Fibroblast of the aortic adventitia (primary cell): ENCODE measurements around the gene MTRF1. TPM values are rescaled to one million over a fixed set of nuclear protein-coding genes. Genes with fewer than 3 reads are reported as not detected.

Source experiments
- DNase-seq: peaks from one replicate; pipeline ENCODE4 v3.0.0-alpha.2; 2010; ENCODE audit warnings: low read depth
- H3K4me3 ChIP-seq: 2 replicates; pipeline ENCODE4 v1.5.1; 2011; ENCODE audit warnings: low read depth, mild to moderate bottlenecking, control low read depth, low read length, moderate library complexity
- total RNA-seq: library from RNA; depleted of rRNA; stranded (reverse); fragments of >200 nt; gene quantifications from 2 replicates; pipeline ENCODE4 v1.2.3, GENCODE V29; 2012; ENCODE audit warnings: low replicate concordance
- TF ChIP-seq, protein P1 (sequence below): IDR thresholded peaks from 2 replicates; pipeline ENCODE4 v1.5.1; 2011; ENCODE audit warnings: mild to moderate bottlenecking, low read length, control low read depth, inconsistent platforms; ENCODE audit not compliant: insufficient read depth

The MTRF1 gene
- total RNA-seq, 1 donor: 11.8 TPM

DNA sequence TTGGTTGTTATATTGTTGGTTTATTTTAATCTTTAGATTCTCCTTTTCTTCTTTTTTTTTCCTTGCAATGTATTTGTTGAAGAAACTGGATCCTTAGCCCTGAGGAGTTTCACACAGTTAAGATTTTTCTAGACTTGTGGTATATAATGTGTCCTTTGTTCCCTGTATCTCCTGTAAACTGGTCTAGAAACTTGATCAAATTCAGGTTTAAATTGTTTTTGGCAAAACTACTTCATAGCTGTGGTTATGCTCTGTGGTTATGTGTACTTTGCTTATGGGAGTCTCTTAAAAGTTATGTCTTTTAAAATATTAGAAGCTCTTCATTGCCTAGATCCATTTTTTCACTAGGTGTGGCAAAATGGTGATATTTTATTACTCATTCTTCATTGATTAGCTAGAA is 3.7 kb upstream of the MTRF1 start:
- TF ChIP-seq, protein P1, sequence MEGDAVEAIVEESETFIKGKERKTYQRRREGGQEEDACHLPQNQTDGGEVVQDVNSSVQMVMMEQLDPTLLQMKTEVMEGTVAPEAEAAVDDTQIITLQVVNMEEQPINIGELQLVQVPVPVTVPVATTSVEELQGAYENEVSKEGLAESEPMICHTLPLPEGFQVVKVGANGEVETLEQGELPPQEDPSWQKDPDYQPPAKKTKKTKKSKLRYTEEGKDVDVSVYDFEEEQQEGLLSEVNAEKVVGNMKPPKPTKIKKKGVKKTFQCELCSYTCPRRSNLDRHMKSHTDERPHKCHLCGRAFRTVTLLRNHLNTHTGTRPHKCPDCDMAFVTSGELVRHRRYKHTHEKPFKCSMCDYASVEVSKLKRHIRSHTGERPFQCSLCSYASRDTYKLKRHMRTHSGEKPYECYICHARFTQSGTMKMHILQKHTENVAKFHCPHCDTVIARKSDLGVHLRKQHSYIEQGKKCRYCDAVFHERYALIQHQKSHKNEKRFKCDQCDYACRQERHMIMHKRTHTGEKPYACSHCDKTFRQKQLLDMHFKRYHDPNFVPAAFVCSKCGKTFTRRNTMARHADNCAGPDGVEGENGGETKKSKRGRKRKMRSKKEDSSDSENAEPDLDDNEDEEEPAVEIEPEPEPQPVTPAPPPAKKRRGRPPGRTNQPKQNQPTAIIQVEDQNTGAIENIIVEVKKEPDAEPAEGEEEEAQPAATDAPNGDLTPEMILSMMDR: no peak
- no peak overlapping the region for H3K4me3 ChIP-seq
- DNase-seq: no peak

DNA sequence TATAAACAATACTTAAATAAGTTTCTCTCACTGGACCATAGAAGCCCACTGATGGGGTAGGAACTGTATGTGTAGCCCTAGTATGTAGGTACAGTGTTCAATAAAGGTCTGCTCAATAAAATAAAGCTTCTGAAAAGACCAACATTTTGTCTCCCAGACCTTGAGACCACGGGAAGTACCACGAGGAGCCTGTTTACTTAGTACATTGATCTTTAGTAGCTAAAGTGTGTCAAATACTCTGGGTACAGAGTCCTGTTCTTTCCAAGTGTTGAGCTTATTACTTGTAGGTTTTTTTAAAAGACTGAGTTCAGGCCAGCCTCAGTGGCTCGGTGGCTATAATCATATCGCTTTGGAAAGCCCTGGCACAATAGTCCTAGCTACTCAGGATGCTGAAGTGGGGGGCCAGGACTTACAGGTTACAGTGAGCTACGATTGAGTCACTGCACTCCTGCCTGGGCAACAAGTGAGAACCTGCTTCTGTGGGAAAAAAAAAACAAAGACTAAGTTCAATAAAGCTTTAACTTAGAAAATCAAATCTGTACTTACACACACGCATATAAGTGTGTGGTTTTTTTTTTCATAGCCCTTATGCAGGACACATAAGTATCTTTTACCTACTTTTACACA is 3.4 kb downstream of the MTRF1 start:
- no peak overlapping the region for H3K4me3 ChIP-seq
- TF ChIP-seq, protein P1: no peak
- DNase-seq: no peak

DNA sequence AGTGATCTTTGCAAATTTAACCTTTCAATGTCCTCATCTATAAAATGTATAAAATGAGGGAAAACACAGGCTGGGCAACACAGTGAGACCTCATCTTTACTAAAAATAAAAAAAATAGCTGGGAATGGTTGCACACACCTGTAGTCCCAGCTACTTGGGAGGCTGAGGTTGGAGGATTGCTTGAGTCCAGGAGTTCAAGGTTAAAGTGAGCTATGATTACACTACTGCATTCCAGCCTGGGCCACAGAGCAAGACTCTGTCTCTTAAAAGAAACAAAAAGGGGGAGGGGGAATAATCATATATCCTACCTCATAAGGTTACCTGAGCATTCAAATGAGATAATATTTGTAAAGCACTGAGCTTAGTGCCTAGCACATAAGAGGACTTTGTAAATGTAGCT is 5.8 kb downstream of the MTRF1 start:
- TF ChIP-seq, protein P1: no peak
- no peak overlapping the region for H3K4me3 ChIP-seq
- DNase-seq: no peak

DNA sequence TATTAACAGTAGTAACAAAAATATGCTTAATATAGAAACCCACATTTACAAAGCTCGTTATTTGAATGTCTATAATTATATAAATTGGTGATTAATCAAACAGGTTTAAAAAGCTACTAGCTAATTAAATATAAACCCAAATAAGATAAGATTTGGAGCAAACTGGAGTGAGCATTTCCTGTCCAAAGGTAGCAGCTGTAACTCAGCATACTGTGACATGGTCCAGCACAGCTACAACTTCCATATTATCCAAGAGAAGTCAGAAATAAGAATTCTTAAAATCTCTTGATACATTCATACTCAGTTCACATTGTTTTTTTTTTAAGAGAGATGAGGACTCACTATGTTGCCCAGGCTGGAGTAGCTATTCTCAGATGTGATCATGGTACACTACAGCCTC is 8.5 kb downstream of the MTRF1 start:
- DNase-seq: no peak
- H3K4me3 ChIP-seq: no peak overlapping the region
- TF ChIP-seq, protein P1: no peak

DNA sequence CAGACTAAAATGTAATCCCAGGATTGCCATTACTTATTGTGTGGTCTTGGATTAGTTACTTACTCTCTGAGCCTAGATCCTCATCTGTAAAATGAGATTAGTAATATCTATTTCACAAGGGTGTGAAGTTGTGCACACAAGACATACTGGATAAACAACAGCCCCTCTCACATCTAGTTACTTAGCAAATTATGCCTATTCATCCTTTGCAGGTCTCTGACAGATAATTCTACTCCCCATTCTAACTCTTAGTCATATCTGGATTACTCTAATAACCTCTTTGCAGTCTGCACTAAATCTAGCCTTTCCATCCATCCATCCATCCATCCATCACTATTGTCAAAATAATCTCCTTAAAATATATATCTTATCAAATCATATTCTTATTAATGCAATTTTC is 12.4 kb downstream of the MTRF1 start:
- H3K4me3 ChIP-seq: no peak overlapping the region
- DNase-seq: no peak
- TF ChIP-seq, protein P1: no peak

DNA sequence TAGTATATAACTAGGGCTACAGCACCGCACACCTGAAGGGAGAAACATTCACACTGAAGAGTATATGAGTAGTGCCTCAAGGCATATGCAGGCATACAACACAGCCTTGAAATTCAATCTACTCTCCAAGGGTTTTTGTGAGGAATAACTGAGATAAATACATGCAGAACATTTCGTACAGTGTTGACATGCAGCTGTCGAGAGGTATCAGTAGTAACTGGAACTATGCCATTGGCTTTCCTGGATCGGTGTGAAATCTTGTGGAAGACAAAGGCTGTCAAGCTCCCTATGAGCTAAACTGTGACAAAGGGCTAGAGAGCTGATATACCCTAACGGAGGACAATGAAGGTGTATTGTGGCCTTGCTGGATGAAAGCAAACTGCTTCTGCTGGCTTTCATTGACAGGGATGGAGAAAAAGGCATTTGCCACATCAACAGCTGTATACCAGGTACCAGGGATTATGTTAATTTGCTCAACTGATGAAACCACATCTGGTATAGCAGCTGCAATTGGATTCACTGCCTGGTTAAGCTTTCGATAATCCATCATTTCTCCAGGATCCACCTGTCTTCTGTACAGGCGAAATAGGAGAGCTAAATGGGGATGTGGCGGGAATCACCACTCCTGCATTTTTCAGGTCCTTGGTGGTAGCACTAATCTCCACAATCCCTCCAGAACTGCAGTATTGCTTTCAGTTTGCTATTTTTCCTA is 16.3 kb downstream of the MTRF1 start:
- H3K4me3 ChIP-seq: no peak overlapping the region
- DNase-seq: no peak
- TF ChIP-seq, protein P1: no peak

DNA sequence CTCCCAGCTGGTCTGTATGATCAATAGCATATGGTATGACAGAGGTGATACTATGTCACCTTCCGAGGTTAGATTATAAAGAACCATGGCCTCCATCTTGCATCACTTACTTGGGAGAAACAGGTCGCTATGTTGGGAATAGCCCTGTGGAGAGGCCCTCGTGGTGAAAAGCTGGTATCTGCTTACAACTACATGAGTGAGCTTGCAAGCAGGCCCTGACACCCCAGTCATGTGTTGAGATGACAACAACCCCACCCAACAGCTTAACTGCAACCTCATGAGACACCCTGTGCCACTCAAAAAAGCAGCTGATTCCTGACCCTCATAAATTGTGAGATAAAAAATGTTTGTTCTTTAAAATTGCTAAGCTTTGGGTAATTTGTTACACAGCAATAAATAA is 18.8 kb downstream of the MTRF1 start:
- no peak overlapping the region for H3K4me3 ChIP-seq
- no peak for DNase-seq
- TF ChIP-seq, protein P1: no peak
